NCI-H2171 treated with DMSO at 0.1 percent for 48 hours (cell line): ENCODE measurements around the gene QRFP.
"Not testable (repeated sequence)": the region's sequence is repeated elsewhere in the genome, so short reads cannot be mapped to it uniquely, and the experiment has no call there.

Experiments
- DNase-seq: peaks from one replicate; lab custom pipeline; 2025; lab: John Stamatoyannopoulos, UW

Gene QRFP

DNA sequence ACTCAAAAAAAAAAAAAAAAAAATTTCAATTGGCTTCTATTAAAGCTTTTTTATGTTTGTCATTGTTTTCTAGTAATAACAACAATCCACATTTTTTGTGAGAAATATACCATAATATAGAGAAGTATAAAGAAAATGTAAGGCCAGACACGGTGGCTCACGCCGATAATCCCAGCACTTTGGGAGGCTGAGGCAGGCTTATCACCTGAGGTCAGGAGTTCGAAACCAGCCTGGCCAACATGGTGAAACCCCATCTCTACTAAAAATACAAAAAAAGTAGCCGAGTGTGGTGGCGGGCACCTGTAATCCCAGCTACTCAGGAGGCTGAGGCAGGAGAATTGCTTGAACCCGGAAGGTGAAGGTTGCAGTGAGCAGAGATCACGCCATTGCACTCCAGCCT, 48.1 kb downstream of the QRFP start:
- not testable (repeated sequence) for DNase-seq

GRCh38 chr9:130847306-130848217, 49.0 kb downstream of the QRFP start:
- no peak for DNase-seq

DNA sequence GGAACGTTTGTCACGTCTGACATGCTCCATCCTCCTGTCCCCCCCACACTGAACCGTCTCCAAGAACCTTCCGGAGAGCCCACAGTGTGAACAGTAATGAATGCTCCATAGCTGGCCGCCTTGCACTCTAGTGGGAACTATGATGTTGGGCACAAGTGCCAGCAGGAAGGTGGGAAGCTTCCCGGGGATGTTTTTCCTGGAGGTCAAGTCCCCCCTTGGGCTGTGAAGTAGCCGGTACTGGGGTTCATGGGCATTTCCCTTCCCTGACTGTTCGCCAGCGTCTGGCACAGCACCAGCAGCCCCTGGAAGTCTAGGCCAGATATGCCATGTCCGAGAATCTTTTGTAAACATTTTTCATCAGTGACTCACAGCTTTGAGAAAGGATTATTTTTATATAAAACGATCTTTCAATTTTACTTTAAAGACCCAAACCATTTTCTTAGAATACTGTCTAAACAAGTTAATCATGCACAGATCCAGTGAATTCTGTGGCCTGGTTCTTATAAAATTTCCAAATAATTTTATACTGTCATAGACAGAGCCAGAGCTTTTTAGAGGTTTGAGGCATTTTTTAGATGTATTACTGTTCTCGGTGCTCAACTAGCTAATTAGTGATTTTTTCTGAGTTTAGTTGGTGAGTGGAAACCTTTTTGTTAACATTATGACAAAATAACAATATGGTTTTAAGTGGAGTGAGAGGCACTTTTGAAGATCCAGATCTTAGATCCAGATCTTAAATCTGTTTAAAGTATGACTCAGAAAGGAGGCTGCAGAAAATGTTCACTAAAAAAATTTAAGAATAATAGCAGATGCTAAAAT, 49.9 kb downstream of the QRFP start:
- no peak for DNase-seq

- DNase-seq: no peak
Measured at GRCh38 chr9:130845901-130846481, 50.6 kb downstream of the QRFP start.

- no peak for DNase-seq
Measured at GRCh38 chr9:130845254-130845653, 51.4 kb downstream of the QRFP start.

- DNase-seq: no peak
Measured at GRCh38 chr9:130844044-130844451, 52.6 kb downstream of the QRFP start.

DNA sequence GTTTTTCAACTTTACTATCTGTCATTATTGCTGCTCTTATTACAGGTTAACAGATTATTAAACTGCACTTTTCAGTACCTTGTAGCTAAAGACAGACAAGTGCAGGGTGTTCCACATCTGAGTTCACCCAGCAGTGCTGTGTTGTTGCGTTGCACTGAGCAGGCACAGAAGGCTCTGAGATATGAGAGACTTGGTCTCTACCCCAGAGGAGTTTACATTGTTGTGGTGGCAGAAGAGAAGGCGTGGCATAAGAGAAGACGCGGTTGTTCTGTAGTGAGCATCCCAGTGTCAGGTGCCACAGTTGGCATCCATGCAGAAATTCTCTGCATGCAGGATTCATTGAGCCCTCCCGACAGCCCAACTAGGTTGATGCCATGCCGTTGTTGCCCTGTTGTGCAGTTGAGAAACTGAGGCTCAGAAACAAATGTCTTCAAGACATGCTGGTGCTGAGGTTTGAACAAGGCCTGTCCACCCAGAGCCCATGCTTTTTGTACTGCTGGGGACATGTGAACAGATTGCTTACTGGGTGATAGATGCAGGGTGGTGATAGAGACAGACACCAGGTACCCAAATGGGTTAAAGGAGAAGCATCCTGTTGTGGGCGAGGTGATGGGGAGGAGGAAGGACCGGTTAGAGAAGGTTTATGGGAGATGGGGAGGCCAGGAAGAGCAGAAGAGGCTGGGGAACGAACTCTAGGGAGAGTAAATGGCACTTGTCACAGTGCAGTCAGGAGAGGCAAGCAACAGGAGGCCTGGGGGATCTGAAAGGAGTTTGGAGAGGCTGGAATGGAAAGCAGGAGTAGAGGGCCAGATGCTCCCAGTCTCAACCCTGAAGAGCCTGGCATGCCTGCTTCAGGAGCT, 53.3 kb downstream of the QRFP start:
- DNase-seq: no peak
